Measurements from ENCODE around the gene DSC1.

DNA sequence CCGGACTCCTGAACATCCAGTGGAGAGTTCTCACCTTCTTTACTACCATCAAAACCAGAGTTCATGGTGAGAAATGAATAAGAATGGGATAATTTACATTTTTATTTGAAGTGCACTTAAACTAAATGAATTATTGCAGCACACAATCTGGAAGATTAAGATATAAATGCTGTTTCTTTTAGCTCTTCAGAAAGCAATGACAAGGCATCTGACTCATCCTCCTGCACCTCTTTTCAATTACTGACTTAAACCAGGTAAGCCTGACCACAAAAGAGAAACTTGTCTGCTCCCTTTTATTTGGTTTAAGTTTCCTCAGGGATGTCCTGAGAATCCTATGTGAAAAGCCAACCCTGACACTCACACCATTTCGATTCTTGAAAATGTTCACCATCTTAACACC is 59.7 kb downstream of the DSC1 start:
- no peak for TF ChIP-seq CTCF (IDR thresholded peaks at IDR 0.05; ENCODE audit: poor library complexity)
- TF ChIP-seq EZH2 (IDR thresholded peaks at IDR 0.05; ENCODE audit: borderline replicate concordance), result peak; percentile 14
- TF ChIP-seq EZH2phosphoT487 (IDR thresholded peaks at IDR 0.05; ENCODE audit: low read depth, severe bottlenecking, unreplicated experiment), result no peak

Measured in hepatocyte (in vitro differentiated cells).